GM12878 (cell line): Measurements from ENCODE around the gene FAF1. TPM values are rescaled to one million over a fixed set of nuclear protein-coding genes. Genes with fewer than 3 reads are reported as not detected.

Experiments used
- ATAC-seq: fragments of 200-7000 bp; cut with Tn5 transposase; 3 replicates; pipeline ENCODE4 v1.9.1; 2020; ENCODE audit warnings: mild to moderate bottlenecking, moderate library complexity
- BruUV-seq: library from RNA; stranded (reverse); fragments of 400-500 nt; replicated peaks from 2 replicates; lab custom pipeline; 2021; lab: Mats Ljungman, UMichigan
- CTCF ChIA-PET: fragments of 300-600 bp; sonication (Branson Sonifier 250); formaldehyde crosslinking; extraction: SDS; loops from one replicate; lab custom pipeline; 2021; ENCODE audit warnings: inconsistent platforms; lab: Yijun Ruan, JAX
- POLR2A ChIA-PET: fragments of 350-600 bp; formaldehyde crosslinking; extraction: SDS; loops from one replicate; lab custom pipeline; 2021; ENCODE audit warnings: inconsistent platforms; lab: Charles Lee
- RAD21 ChIA-PET: fragments of 300-600 bp; sonication (Branson Sonifier 250); formaldehyde crosslinking; loops from one replicate; lab custom pipeline; 2023; ENCODE audit warnings: antibody characterized with exemption; ENCODE audit not compliant: unreplicated experiment; lab: Charles Lee
- SMC1A ChIA-PET: fragments of 300-600 bp; sonication (Branson Sonifier 250); formaldehyde crosslinking; loops from one replicate; lab custom pipeline; 2023; ENCODE audit not compliant: unreplicated experiment, uncharacterized antibody; lab: Charles Lee
- DNase-seq: peaks from one replicate; pipeline ENCODE4 v3.0.0-alpha.2; 2011; ENCODE audit warnings: low read depth, low spot score
- FAIRE-seq: peaks from 3 replicates; lab custom pipeline; 2011; peaks lifted over from hg19 to GRCh38; lab: Jason Lieb, UNC
- H2AFZ ChIP-seq: 2 replicates; pipeline ENCODE4 v1.6.0; 2011; ENCODE audit warnings: low read depth, low read length, control low read depth; ENCODE audit not compliant: control insufficient read depth
- H3K27ac ChIP-seq: 2 replicates; pipeline ENCODE4 v1.5.1; 2011; ENCODE audit warnings: control low read depth; ENCODE audit not compliant: control insufficient read depth, insufficient read depth
- H3K27me3 ChIP-seq, 2 experiments: replicated peaks in 1 of 2; 2 replicates each; pipeline versions ENCODE4 v1.6.0 to v1.6.1; 2011; ENCODE audit warnings: low read length in 1 of 2; ENCODE audit not compliant: control insufficient read depth in 2 of 2, insufficient read depth in 2 of 2
- H3K36me3 ChIP-seq, 2 experiments: 2 replicates each; pipeline ENCODE4 v1.5.1; 2011; ENCODE audit warnings: low read length in 1 of 2; ENCODE audit not compliant: control insufficient read depth in 2 of 2, insufficient read depth in 2 of 2
- H3K4me1 ChIP-seq: 2 replicates; pipeline ENCODE4 v1.6.1; 2011; ENCODE audit warnings: mild to moderate bottlenecking, low read length, moderate library complexity, mixed read lengths; ENCODE audit not compliant: control insufficient read depth, insufficient read depth
- H3K4me2 ChIP-seq: 2 replicates; pipeline ENCODE4 v1.6.0; 2011; ENCODE audit warnings: control low read depth; ENCODE audit not compliant: control insufficient read depth, insufficient read depth
- H3K4me3 ChIP-seq: fragments of 200-600 bp; sonication (generic); 2 replicates; pipeline ENCODE4 v1.5.1; 2016
- H3K79me2 ChIP-seq: 2 replicates; pipeline ENCODE4 v1.6.0; 2011; ENCODE audit warnings: low read length; ENCODE audit not compliant: control insufficient read depth, insufficient read depth
- H3K9ac ChIP-seq: 2 replicates; pipeline ENCODE4 v1.8.0; 2011; ENCODE audit warnings: low read length, control low read depth, mixed read lengths; ENCODE audit not compliant: control insufficient read depth, insufficient read depth
- H3K9me3 ChIP-seq: replicated peaks from 3 replicates; pipeline ENCODE4 v1.5.1; 2011; ENCODE audit warnings: mild to moderate bottlenecking, low read length; ENCODE audit not compliant: control insufficient read depth, insufficient read depth
- H4K20me1 ChIP-seq: 2 replicates; pipeline ENCODE4 v1.6.0; 2011; ENCODE audit not compliant: control insufficient read depth, insufficient read depth
- ATF7 ChIP-seq: fragments of 450-650 bp; IDR thresholded peaks from 2 replicates; pipeline ENCODE4 v1.6.1; 2016; ENCODE audit warnings: low read depth, mild to moderate bottlenecking
- HDAC6 ChIP-seq: fragments of 200-600 bp; sonication (generic); IDR thresholded peaks from one replicate; pipeline ENCODE4 v1.8.0; 2017; ENCODE audit warnings: antibody characterized with exemption; ENCODE audit not compliant: unreplicated experiment
- JUND ChIP-seq: IDR thresholded peaks from 2 replicates; pipeline ENCODE4 v1.6.1; 2012; ENCODE audit warnings: low read depth, mild to moderate bottlenecking, low read length, improper control_type of control experiment, moderate library complexity
- MAX ChIP-seq: IDR thresholded peaks from 2 replicates; pipeline ENCODE4 v1.6.1; 2012; ENCODE audit warnings: low read depth, low read length, improper control_type of control experiment
- RAD21 ChIP-seq: IDR thresholded peaks from 2 replicates; pipeline ENCODE4 v1.6.1; 2011; ENCODE audit warnings: mild to moderate bottlenecking, low read depth, low read length, moderate library complexity; ENCODE audit not compliant: insufficient read depth
- RBBP5 ChIP-seq: fragments of 200-600 bp; sonication (generic); conservative IDR thresholded peaks from 2 replicates; pipeline ENCODE4 v1.6.1; 2016
- SKIL ChIP-seq: fragments of 450-650 bp; IDR thresholded peaks from 2 replicates; pipeline ENCODE4 v1.6.1; 2017; ENCODE audit warnings: mild to moderate bottlenecking, low read depth, inconsistent platforms; ENCODE audit not compliant: poor library complexity, severe bottlenecking
- SPI1 ChIP-seq: IDR thresholded peaks from 2 replicates; pipeline ENCODE4 v1.6.1; 2011; ENCODE audit warnings: low read depth, mild to moderate bottlenecking, low read length, moderate library complexity, borderline replicate concordance; ENCODE audit not compliant: insufficient read depth
- WGBS: methylation state at CpG from one replicate; pipeline ENCODE4 v1.1.6; 2016; ENCODE audit warnings: low lambda C conversion rate; ENCODE audit not compliant: insufficient replicate concordance, insufficient coverage; ENCODE audit errors: missing lambda C conversion rate; 5-methylcytosine and 5-hydroxymethylcytosine counted together
- in situ Hi-C: fragments of 300-500 bp; cut with MboI; formaldehyde crosslinking; loops from 9 replicates; pipeline ENCODE4 v1.14.3; 2018; ENCODE audit warnings: mixed read lengths
- intact Hi-C: fragments of 100-400 bp; cut with micrococcal nuclease; formaldehyde crosslinking; loops from one replicate; pipeline ENCODE4 v1.14.2; 2022; ENCODE audit not compliant: unreplicated experiment
- polyA plus RNA-seq, 11 experiments: library from polyadenylated mRNA; depleted of rRNA in 4 of 11; unstranded in 6 of 11; stranded (reverse) in 5 of 11; fragments of >200 nt; fragmentation: Nextera tagmentation in 4 of 11; fragmentation: Illumina TruSeq in 1 of 11; extraction: Ambion mirVana in 4 of 11; extraction: Trizol in 1 of 11; gene quantifications; 1 replicate in 1 of 11; 2 replicates in 10 of 11; pipeline versions ENCODE4 v1.2.1 to v1.2.3, GENCODE V29; 2011 to 2016; ENCODE audit warnings: inconsistent platforms in 2 of 11, missing spikeins in 2 of 11, low read depth in 1 of 11
- total RNA-seq, 4 experiments: library from RNA; depleted of rRNA in 3 of 4; stranded (reverse); fragments of >200 nt in 3 of 4; fragmentation: Illumina TruSeq in 1 of 4; extraction: Trizol in 1 of 4; gene quantifications; 2 replicates each; pipeline versions ENCODE4 v1.2.1 to v1.2.3, GENCODE V29; 2013 to 2021

Gene FAF1
- total and polyA plus RNA-seq, 10 of the 15 experiments (the other 5 are each of a cell fraction or from before 2014, with no cell fraction given), result 8.6 to 54.5 (median 23.7) TPM

GRCh38 chr1:50423670-50424000 lies 536.4 kb downstream of the FAF1 start:
- intact Hi-C loops, result no loop called here

GRCh38 chr1:50422946-50423669 lies 537.0 kb downstream of the FAF1 start, which contains the start of gene DMRTA2:
DMRTA2 (minus strand) TSS chr1:50423443; CDS start chr1:50421536, 1,907 bp downstream.
- POLR2A ChIA-PET, result no interaction called here
- RAD21 ChIA-PET, result no interaction called here
- DNase-seq (no peak), FAIRE-seq (no peak), ATAC-seq (no peak)
- Histone ChIP-seq H3K4me1 (no peaks in the 10 kb centered on the region), H3K9me3 (no peaks in the 10 kb centered on the region; the same call in 1 of the 3 replicates), H3K9ac (no peak within 1 kb of the TSS), H3K27ac (no peak within 1 kb of the TSS), H2AFZ (peak within 1 kb of the TSS; percentile 16; the same call in 1 of the 2 replicates), H3K4me2 (peak within 1 kb of the TSS; percentile 76), H3K27me3 (peaks cover 29 to 49% of the 10 kb centered on the region in 2 experiments), H3K79me2 (no peaks in the 10 kb centered on the region), H4K20me1 (no peaks in the 10 kb centered on the region), H3K4me3 (peak within 1 kb of the TSS; percentile 67), H3K36me3 (no peaks in the 10 kb centered on the region)
- TF ChIP-seq ATF7 (no peak), SPI1 (no peak), SKIL (no peak), RBBP5 (no peak), MAX (no peak)
- BruUV-seq, result no TSS peak
- in situ Hi-C loops, result no loop called here
- intact Hi-C loops, result no loop called here
- CTCF ChIA-PET, result no interaction called here
- 59% methylated on average over 53 of the region's 61 CpGs for WGBS
- SMC1A ChIA-PET, result no interaction called here

More at GRCh38 chr1:50423670-50424000, 536.4 kb downstream of the FAF1 start:
- no peak for FAIRE-seq
- H3K9ac ChIP-seq, result no peak overlapping the region
- peak; percentile 37; the same call in 2 of the 3 replicates for ATAC-seq
- no peak overlapping the region for H2AFZ ChIP-seq
- no peaks in the 10 kb centered on the region for H3K79me2 ChIP-seq
- H3K27ac ChIP-seq, result no peak overlapping the region
- peak overlapping the region; percentile 76; the same call in 1 of the 2 replicates for H3K4me2 ChIP-seq
- SMC1A ChIA-PET, result interaction anchor here (0.8 kb wide), 1 partner anchor 51 kb away, joined by 3 read pairs; no protein-coding TSS in a partner anchor
- DNase-seq, result no peak
- TF ChIP-seq HDAC6 (peak; percentile 41), RAD21 (no peak), JUND (no peak), RBBP5 (no peak)
- no peaks in the 10 kb centered on the region for H3K4me1 ChIP-seq
- POLR2A ChIA-PET, result no interaction called here
- no peaks in the 10 kb centered on the region; the same call in 1 of the 3 replicates for H3K9me3 ChIP-seq
- in situ Hi-C loops, result no loop called here
- CTCF ChIA-PET, result interaction anchor here (1.2 kb wide), 1 partner anchor 10 kb away, joined by 3 read pairs; no protein-coding TSS in a partner anchor
- peaks cover 27 to 44% of the 10 kb centered on the region in 2 experiments for H3K27me3 ChIP-seq
- peak overlapping the region; percentile 67; the same call in 1 of the 2 replicates for H3K4me3 ChIP-seq
- 41% methylated on average over 21 of the region's 23 CpGs for WGBS
- no peaks in the 10 kb centered on the region for H4K20me1 ChIP-seq
- H3K36me3 ChIP-seq, result no peaks in the 10 kb centered on the region
- no TSS peak for BruUV-seq
- RAD21 ChIA-PET, result no interaction called here
